ENCODE results near the gene KLHL12. TPM values are rescaled to one million over a fixed set of nuclear protein-coding genes. Genes with fewer than 3 reads are reported as not detected.

Gene KLHL12
- total RNA-seq, 6 experiments from 2014 or later, result 19.8 to 28.6 (median 23.5) TPM

DNA sequence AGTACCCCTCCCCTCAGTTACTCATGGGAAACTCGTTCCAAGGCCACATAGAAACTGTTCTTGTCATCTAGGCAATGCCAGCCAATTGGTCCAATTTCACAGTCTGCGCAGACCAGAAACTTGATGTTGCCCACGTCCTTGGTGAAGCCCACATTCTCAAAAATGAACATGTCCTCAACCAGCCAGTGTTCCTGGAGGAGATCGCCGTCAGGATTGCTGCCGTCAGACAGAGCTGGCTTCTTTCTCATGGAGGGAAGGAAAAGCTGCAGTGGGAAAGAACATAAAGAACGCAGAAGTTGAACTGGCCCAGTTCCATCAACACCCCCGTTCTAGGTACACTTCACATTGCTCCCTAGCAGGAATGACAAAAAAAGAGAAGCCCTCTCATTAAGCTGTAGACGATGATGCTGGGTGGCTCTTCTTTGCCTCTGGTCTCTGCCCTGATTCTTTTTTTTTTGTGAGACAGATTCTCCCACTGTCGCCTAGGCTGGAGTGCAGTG is 46.0 kb downstream of the KLHL12 start:
- H3K9me3 Mint-ChIP-seq, result no peaks in the 10 kb centered on the region
- no peak for DNase-seq
- TF ChIP-seq, protein P1, sequence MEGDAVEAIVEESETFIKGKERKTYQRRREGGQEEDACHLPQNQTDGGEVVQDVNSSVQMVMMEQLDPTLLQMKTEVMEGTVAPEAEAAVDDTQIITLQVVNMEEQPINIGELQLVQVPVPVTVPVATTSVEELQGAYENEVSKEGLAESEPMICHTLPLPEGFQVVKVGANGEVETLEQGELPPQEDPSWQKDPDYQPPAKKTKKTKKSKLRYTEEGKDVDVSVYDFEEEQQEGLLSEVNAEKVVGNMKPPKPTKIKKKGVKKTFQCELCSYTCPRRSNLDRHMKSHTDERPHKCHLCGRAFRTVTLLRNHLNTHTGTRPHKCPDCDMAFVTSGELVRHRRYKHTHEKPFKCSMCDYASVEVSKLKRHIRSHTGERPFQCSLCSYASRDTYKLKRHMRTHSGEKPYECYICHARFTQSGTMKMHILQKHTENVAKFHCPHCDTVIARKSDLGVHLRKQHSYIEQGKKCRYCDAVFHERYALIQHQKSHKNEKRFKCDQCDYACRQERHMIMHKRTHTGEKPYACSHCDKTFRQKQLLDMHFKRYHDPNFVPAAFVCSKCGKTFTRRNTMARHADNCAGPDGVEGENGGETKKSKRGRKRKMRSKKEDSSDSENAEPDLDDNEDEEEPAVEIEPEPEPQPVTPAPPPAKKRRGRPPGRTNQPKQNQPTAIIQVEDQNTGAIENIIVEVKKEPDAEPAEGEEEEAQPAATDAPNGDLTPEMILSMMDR (IDR thresholded peaks at IDR 0.05), result no peak
- H3K27me3 Mint-ChIP-seq (ENCODE audit: insufficient read depth), result no peaks in the 10 kb centered on the region; the same call in none of the 2 replicates
- peaks cover 5% of the 10 kb centered on the region; the same call in 1 of the 2 replicates for H3K36me3 Mint-ChIP-seq (ENCODE audit: low read depth)
- no peak overlapping the region for H3K27ac Mint-ChIP-seq
- no peaks in the 10 kb centered on the region for H3K4me1 Mint-ChIP-seq (ENCODE audit: low read depth)
- H3K4me3 Mint-ChIP-seq, result no peak overlapping the region

DNA sequence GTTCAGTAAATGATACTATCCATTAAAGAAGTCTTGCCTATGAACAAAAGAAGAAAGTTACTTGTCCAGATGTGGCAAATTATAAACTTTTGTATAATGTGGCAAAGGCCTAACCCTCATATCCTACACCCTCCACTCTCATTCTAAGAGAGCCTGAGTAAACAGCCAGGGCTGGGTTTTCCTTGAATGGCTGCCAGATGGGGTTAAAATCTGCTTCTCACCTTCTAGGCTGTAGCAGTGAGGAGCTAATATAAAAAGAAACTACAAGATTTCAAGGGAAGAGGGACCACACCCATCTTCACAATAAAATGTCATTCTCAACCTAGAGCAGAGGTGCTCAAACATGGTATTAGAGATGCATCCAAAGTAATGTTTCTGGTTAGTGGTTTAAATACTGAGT is 47.0 kb downstream of the KLHL12 start:
- H3K4me1 Mint-ChIP-seq (ENCODE audit: low read depth), result no peaks in the 10 kb centered on the region

DNA sequence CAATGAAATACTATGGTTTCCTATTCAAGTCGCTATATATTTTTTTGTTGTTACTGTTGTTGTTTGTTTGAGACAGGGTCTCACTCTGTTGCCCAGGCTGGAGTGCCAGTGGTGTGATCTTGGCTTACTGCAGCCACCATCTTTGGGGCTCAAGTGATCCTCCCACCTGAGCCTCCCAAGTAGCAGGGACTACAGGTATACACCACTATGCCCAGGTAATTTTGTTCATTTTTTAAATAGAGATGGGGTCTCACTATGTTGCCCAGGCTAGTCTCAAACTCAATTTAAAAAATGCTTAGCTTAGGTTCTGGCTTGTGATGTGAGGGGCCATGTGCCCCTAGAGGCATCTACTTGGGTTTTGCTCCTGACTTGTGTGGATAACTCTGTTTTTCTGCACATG is 47.9 kb downstream of the KLHL12 start:
- Mint-ChIP-seq H3K4me3 (no peak overlapping the region), H3K27ac (no peak overlapping the region), H3K4me1 (ENCODE audit: low read depth) (no peaks in the 10 kb centered on the region), H3K9me3 (no peaks in the 10 kb centered on the region), H3K36me3 (ENCODE audit: low read depth) (peaks cover 5% of the 10 kb centered on the region; the same call in 1 of the 2 replicates), H3K27me3 (ENCODE audit: insufficient read depth) (no peaks in the 10 kb centered on the region; the same call in 1 of the 2 replicates)
- TF ChIP-seq, protein P1 (IDR thresholded peaks at IDR 0.05), result no peak
- DNase-seq, result no peak

More for the DNA sequence above, 47.0 kb downstream of the KLHL12 start:
- no peak overlapping the region for H3K27ac Mint-ChIP-seq
- H3K9me3 Mint-ChIP-seq, result no peaks in the 10 kb centered on the region
- H3K36me3 Mint-ChIP-seq (ENCODE audit: low read depth), result peaks cover 5% of the 10 kb centered on the region; the same call in 1 of the 2 replicates
- H3K27me3 Mint-ChIP-seq (ENCODE audit: insufficient read depth), result no peaks in the 10 kb centered on the region; the same call in none of the 2 replicates
- TF ChIP-seq, protein P1 (IDR thresholded peaks at IDR 0.05), result no peak
- H3K4me3 Mint-ChIP-seq, result no peak overlapping the region
- no peak for DNase-seq

DNA sequence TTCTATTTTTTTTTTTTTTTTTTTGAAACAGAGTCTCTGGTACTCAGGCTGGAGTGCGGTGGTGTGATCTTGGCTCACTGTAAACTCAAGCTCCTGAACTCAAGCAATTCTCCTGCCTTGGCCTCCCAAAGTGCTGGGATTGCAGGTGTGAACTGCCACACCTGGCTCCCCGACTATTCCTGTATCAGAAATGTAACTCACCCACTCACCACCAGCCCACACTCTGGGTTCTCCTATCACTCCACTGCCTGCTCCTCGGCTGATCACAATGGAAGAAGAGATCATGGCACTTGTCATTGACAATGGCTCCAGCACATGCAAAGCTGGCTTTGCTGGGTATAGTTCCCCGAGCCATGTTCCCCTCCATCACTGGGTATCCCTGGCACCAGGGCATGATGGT is 54.0 kb downstream of the KLHL12 start:
- no peak for DNase-seq
- Mint-ChIP-seq H3K36me3 (ENCODE audit: low read depth) (no peaks in the 10 kb centered on the region), H3K27ac (no peak overlapping the region), H3K4me3 (no peak overlapping the region), H3K4me1 (ENCODE audit: low read depth) (no peaks in the 10 kb centered on the region), H3K9me3 (no peaks in the 10 kb centered on the region), H3K27me3 (ENCODE audit: insufficient read depth) (peaks cover 8% of the 10 kb centered on the region)
- TF ChIP-seq, protein P1 (IDR thresholded peaks at IDR 0.05), result no peak

DNA sequence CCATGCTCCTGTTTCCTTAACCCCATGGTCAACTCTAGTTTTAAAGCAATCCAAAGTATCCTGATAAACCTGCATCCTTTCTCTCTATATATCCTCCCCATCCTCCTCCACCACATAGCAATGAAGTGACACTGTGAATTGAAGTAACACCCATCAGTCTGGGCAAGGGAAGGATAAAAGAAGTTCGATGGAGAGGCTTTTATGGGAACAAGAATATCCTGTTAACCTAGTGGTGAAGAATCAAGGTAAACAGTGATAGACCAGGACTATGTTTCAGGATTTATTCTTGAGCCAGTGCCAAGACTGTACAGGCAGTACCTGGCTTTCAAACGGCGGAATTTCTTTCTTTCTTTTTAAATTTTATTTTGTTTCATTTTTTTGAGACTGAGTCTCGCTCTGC is 55.7 kb downstream of the KLHL12 start:
- no peak for DNase-seq
- no peaks in the 10 kb centered on the region for H3K9me3 Mint-ChIP-seq
- no peaks in the 10 kb centered on the region for H3K36me3 Mint-ChIP-seq (ENCODE audit: low read depth)
- H3K27me3 Mint-ChIP-seq (ENCODE audit: insufficient read depth), result peaks cover 8% of the 10 kb centered on the region
- no peak overlapping the region for H3K27ac Mint-ChIP-seq
- TF ChIP-seq, protein P1 (IDR thresholded peaks at IDR 0.05), result no peak
- no peaks in the 10 kb centered on the region for H3K4me1 Mint-ChIP-seq (ENCODE audit: low read depth)
- no peak overlapping the region for H3K4me3 Mint-ChIP-seq
